GM13976 (cell line): ENCODE results near the gene ATXN7L1.

Source experiments
- DNase-seq: peaks from one replicate; pipeline ENCODE4 v3.0.0; 2012; ENCODE audit warnings: low spot score
- in situ Hi-C: fragments of 300-500 bp; cut with MboI; formaldehyde crosslinking; loops from one replicate; pipeline ENCODE4 v1.12.0; 2022; ENCODE audit warnings: low sequenced_read_pairs, mixed read lengths, inconsistent platforms; ENCODE audit not compliant: unreplicated experiment
- TF ChIP-seq, protein P1 (sequence below): IDR thresholded peaks from 2 replicates; pipeline ENCODE4 v1.5.1; 2012; ENCODE audit warnings: borderline replicate concordance, mild to moderate bottlenecking; ENCODE audit not compliant: insufficient read depth; ENCODE audit errors: extremely low read depth, missing control alignments, control extremely low read depth

Gene ATXN7L1

DNA sequence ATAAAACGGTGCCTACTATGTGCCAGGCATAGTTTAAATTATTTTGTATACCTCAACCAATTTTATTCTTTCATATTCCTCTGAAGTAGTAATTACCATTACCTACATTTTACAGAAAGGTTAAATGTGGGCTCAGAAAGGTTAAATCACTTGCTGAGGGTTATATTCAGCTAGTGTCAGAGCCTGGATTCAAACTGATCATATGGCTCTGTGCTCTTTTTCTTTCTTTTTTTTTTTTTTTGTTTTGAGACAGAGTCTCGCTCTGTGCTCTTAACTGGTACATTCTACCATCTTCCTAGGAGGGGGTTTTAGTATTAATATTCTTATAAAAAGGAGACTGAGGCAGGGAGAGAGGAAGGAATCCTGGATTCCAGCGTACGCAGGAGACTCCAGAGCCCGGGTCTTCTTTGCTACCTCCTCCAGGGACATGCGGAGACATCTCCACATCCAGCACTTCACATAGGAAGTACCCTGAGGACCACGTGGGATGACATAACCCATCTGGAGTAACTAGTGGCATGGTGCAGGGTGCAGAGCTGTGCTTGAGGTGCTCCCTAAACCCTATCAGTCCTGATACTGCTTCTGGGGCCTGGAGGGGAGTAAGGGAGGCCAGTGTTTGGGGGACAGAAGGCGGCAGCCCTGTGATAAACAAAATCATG lies 29.6 kb upstream of the ATXN7L1 start:
- TF ChIP-seq, protein P1, sequence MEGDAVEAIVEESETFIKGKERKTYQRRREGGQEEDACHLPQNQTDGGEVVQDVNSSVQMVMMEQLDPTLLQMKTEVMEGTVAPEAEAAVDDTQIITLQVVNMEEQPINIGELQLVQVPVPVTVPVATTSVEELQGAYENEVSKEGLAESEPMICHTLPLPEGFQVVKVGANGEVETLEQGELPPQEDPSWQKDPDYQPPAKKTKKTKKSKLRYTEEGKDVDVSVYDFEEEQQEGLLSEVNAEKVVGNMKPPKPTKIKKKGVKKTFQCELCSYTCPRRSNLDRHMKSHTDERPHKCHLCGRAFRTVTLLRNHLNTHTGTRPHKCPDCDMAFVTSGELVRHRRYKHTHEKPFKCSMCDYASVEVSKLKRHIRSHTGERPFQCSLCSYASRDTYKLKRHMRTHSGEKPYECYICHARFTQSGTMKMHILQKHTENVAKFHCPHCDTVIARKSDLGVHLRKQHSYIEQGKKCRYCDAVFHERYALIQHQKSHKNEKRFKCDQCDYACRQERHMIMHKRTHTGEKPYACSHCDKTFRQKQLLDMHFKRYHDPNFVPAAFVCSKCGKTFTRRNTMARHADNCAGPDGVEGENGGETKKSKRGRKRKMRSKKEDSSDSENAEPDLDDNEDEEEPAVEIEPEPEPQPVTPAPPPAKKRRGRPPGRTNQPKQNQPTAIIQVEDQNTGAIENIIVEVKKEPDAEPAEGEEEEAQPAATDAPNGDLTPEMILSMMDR, result no peak
- in situ Hi-C loops, result no loop called here
- DNase-seq, result no peak

DNA sequence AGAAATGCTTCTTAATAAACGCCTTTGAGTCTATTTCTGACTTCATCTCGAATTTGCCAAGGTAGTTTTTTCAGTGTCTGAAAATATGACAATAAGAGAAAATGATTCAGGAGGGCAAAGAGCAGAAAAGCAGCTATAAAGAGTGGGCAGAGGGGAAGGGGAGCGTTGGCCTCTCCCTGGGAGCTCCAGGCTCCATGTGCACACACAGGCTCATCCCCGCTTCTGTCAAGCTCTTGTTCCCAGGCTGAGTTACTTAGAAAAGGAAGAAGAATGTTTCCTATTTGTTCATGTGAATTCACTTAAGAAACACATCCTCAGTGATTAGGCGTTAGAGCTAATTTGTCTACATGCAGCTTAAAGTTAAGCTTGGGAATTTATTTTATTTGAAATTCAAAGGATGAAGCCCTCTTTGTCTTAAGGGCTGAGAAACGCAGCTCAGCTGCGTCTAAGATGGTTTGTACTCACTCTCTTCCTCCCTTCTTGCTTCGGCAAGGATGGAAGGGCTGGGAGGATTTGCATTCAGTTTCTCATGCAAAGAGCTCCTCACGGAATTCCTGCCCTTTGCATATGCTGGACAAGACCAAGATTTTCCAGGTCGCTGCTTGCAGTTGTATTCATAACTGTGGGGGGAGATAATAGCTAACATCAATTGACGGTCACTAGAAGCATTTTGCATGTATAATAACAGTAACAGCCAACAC lies 29.0 kb upstream of the ATXN7L1 start:
- no peak for DNase-seq
- TF ChIP-seq, protein P1, result no peak
- in situ Hi-C loops, result no loop called here

DNA sequence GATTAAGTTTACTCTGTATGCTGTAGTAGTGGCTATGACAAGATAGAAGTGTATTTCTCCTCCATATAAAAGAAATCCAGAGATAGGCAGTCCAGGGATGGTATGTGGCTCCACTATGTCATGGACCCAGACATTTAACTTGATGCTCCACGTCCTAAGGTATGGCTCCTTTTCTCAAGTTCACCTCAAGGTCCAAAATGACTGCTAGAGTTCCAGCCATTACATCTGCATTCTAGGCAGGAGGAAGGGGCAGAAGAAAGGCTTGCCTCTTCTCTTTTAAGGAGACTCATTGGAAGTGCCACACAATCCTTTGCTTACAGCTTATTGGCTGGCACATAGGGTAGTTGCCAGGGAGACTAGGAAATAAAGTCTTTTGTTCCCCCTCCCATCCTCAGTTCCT lies 27.7 kb upstream of the ATXN7L1 start:
- DNase-seq, result no peak
- TF ChIP-seq, protein P1, result no peak
- in situ Hi-C loops, result no loop called here

DNA sequence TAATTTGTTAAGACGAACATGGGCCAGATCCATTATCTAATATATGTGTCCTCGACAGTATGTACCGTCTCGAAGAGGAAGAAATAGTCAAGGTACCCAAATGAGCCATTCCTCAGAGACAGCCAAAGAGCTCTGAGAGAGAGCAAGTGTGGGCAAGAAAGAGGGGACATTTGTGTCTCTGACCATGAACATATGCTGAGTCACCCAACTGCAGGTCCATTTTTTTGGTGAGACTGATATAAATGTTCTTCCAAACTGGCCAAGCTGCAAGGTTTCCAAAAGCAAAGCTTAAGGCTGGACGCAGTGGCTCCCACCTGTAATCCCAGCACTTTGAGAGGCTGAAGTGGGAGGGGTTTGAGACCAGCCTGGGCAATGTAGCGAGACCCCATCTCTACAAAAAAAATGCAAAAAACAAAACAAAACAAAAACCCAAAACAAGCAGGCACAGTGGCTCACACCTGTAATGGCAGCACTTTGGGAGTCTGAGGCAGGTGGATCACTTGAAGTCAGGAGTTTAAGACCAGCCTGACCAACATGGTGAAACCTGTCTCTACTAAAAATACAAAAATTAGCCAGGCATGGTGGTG lies 26.0 kb upstream of the ATXN7L1 start:
- in situ Hi-C loops, result no loop called here
- DNase-seq, result no peak
- TF ChIP-seq, protein P1, result no peak

DNA sequence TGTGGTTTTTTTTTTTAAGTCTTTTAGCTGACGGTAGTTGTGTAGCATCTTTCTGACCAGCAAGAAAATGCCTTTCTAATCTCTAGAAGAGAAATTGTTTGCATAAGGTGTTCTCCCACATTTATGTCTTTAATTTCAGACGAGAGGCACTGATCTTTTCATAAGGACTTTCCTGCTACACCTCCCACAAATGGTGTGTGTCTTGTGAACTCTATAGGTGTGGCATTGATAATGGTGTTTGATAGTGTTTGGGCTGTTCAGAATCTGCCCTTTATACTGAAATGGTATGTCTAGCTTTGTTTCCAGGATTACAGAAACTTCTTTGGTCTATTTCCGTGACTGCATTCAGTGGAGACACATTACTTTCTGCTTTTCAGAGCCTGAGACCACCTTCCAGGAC lies 21.6 kb upstream of the ATXN7L1 start:
- in situ Hi-C loops, result no loop called here
- no peak for DNase-seq
- TF ChIP-seq, protein P1, result no peak

DNA sequence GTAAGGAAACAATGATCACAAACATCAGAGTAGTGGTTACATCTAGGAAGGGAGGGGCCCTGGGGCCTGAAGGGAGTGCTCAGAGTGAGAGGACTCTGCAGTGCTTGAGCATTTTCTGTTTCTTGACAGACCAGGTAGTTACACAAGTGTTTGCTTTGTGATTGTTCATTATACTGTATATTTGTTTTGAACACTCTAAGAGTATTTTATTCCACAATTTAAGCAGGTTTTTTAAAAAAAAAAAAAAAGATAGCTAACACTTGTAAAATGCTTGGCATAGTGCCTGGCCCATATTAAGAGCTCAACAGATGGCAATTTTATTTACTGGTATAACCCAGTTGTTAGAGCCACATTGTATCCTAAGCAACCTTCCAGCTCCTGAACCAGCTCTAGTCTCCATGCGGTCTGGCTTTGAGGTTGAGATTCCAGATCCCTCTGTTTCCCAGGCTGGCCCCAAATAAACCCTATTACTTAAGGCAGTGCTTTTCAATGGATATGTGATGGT lies 20.1 kb upstream of the ATXN7L1 start:
- in situ Hi-C loops, result no loop called here
- TF ChIP-seq, protein P1, result no peak
- no peak for DNase-seq
